Retinal pigment epithelial cell (primary cell): ENCODE data around the gene PODN.

Experiments
- DNase-seq: peaks from one replicate; pipeline ENCODE4 v3.0.0-alpha.2; 2010; ENCODE audit warnings: low read depth
- H3K4me3 ChIP-seq: 2 replicates; pipeline ENCODE4 v1.5.1; 2011; ENCODE audit warnings: mild to moderate bottlenecking, low read length, control low read depth, moderate library complexity
- TF ChIP-seq, protein P1 (sequence below): conservative IDR thresholded peaks from 2 replicates; pipeline ENCODE4 v1.5.1; 2011; ENCODE audit warnings: low read depth, low read length, control low read depth, inconsistent platforms

The PODN gene

GRCh38 chr1:53074313-53075154 lies 12.5 kb downstream of the PODN start:
- TF ChIP-seq, protein P1, sequence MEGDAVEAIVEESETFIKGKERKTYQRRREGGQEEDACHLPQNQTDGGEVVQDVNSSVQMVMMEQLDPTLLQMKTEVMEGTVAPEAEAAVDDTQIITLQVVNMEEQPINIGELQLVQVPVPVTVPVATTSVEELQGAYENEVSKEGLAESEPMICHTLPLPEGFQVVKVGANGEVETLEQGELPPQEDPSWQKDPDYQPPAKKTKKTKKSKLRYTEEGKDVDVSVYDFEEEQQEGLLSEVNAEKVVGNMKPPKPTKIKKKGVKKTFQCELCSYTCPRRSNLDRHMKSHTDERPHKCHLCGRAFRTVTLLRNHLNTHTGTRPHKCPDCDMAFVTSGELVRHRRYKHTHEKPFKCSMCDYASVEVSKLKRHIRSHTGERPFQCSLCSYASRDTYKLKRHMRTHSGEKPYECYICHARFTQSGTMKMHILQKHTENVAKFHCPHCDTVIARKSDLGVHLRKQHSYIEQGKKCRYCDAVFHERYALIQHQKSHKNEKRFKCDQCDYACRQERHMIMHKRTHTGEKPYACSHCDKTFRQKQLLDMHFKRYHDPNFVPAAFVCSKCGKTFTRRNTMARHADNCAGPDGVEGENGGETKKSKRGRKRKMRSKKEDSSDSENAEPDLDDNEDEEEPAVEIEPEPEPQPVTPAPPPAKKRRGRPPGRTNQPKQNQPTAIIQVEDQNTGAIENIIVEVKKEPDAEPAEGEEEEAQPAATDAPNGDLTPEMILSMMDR = no peak
- H3K4me3 ChIP-seq = no peak overlapping the region
- DNase-seq = no peak

DNA sequence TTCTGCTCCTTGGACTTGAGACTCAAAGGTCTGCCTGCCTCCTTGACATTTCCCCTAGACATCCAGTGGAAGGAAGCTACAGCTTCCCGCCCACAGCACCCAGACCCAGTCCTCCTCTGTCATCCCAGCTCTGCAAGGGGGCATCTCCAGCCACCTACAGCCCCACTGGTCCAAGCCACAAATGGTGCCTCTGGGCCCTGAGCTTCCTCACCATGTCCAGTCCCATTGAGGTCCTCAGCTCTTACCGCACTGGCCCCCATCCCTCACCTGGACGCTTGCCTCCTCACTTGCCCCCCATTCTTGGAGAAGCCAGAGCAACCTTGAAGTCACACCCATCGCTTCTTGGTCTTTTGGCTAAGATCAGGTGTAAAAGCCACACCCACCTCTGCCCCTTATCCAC lies 13.2 kb downstream of the PODN start:
- TF ChIP-seq, protein P1 = no peak
- H3K4me3 ChIP-seq = no peak overlapping the region
- no peak for DNase-seq

DNA sequence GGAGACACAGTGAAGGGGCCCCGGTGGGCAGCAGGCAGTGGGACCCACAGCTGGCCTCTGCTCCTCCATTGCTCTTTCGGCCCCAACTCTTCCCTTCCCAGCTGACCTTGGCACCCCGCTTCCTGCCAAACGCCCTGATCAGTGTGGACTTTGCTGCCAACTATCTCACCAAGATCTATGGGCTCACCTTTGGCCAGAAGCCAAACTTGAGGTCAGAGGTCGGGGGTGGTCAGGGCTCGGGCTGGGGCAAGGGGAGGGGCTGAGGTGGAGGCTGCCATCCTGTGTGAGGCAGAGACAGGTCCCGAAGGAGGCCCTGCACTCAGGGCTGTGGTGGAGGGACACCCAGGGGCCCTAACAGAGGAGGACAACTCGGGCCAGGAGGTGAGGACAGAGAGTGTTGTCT lies 13.7 kb downstream of the PODN start:
- TF ChIP-seq, protein P1 = no peak

GRCh38 chr1:53076165-53076564 lies 14.2 kb downstream of the PODN start:
- DNase-seq = no peak
- TF ChIP-seq, protein P1 = no peak
- no peak overlapping the region for H3K4me3 ChIP-seq

More for the DNA sequence above, 13.7 kb downstream of the PODN start:
- DNase-seq = no peak
- H3K4me3 ChIP-seq = no peak overlapping the region

DNA sequence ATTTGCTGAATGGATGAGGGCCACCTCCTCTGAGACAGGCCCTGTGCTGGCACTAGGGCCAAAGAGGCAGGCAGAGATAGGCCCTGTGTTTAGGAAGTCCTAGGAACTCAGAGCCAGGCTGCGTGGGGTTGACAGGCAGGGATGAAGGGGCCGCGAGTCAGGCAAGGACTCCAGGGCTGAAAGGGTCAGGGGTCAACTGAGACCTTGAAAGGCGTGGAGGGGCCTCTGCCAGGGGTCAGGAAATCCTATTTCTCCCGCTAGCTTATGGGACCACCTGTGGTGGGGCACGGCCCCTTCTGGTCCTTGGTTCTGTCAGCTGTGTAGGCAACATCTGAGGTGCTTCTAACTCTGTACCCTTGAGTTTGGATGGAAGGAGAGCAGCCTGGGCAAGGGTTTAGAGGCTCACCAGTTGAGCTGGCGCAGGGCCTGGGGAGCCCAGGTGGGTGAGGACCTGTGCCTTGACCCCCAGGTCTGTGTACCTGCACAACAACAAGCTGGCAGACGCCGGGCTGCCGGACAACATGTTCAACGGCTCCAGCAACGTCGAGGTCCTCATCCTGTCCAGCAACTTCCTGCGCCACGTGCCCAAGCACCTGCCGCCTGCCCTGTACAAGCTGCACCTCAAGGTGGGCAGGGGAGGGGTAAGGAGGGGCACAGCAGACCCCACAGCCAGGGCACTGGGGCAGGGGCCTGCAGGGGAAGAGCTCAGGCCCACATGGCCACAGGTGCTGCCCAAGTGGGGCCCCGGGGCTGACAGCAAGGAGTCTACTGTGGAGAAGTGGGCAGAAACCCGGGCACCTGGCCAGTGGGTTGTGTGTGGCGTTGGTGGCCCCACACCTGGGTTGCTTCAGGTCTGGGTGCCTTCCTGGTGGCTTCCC lies 14.9 kb downstream of the PODN start:
- DNase-seq = no peak
- no peak overlapping the region for H3K4me3 ChIP-seq
- TF ChIP-seq, protein P1 = no peak

- TF ChIP-seq, protein P1 = no peak
- DNase-seq = no peak
- H3K4me3 ChIP-seq = no peak overlapping the region
Observed at GRCh38 chr1:53077599-53077965, 15.6 kb downstream of the PODN start.
